Left cardiac atrium (tissue), 4 donors: ENCODE data around the gene AGBL3. TPM values are rescaled to one million over a fixed set of nuclear protein-coding genes. Genes with fewer than 3 reads are reported as not detected.
"Not testable (repeated sequence)": the region's sequence is repeated elsewhere in the genome, so short reads cannot be mapped to it uniquely, and the experiment has no call there.

ENCODE experiments used
- ATAC-seq, 2 donors: fragments of 200-7000 bp; cut with Tn5 transposase; one replicate each; pipeline ENCODE4 v1.9.1; 2020; ENCODE audit warnings: mild to moderate bottlenecking in 2 of 2, moderate library complexity in 2 of 2
- DNase-seq: peaks from one replicate; pipeline ENCODE4 v3.0.0-alpha.2; 2020
- intact Hi-C, 2 donors: fragments of 100-400 bp; cut with DNase I; formaldehyde crosslinking; loops; one replicate each; pipeline versions ENCODE4 v1.14.1 to v1.15.1; 2022 to 2023
- total RNA-seq, 2 donors: library from RNA; stranded (reverse); fragmentation: NEBNext Ultra II Directional; extraction: Animal tissue kit (Norgen Biotek cat#: 25700); gene quantifications; one replicate each; pipeline ENCODE4 v1.2.1, GENCODE V29; 2021
- donor health status: DM: no; HTN: yes; CAD: no.
- donor health status: DM: no; HTN: yes; CAD: no; lungs with severe emphysema.
- donor health status: DM: yes; HTN: yes; CAD: no.
- donor health status: Dilated cardiomyopathy.

The AGBL3 gene
- total RNA-seq, 2 donors from 2014 or later: 1.7 to 2.1 TPM

DNA sequence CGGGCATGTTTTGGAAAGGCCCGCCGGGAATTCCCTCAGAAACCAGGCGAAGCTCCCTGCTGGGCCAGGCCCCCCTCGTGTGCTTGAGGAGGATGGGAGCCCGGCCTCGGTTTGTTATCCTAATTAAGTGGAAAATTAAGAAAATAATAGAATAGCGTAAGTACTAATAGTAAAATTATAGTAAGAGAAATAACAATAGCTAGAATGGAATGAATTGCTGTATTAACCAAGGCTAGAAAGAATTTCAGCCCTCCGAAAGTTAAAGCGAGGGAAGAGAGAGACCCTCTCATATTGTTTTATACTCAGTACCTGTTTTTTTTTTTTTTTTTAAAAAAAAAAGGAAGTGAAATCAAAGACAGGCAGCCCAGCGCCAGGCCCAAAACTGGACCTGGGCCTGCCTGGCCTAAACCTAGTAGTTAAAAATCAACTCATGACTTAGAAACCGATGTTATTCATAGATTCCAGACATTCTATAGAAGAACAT is 184.7 kb downstream of the AGBL3 start:
- DNase-seq, ATAC-seq: not testable (repeated sequence)
- intact Hi-C loops: loop anchor here in 1 of 2 donors (2.0 to 10.0 kb wide), 2 partner anchors 184 to 496 kb away; partner anchors contain the start of gene AGBL3

DNA sequence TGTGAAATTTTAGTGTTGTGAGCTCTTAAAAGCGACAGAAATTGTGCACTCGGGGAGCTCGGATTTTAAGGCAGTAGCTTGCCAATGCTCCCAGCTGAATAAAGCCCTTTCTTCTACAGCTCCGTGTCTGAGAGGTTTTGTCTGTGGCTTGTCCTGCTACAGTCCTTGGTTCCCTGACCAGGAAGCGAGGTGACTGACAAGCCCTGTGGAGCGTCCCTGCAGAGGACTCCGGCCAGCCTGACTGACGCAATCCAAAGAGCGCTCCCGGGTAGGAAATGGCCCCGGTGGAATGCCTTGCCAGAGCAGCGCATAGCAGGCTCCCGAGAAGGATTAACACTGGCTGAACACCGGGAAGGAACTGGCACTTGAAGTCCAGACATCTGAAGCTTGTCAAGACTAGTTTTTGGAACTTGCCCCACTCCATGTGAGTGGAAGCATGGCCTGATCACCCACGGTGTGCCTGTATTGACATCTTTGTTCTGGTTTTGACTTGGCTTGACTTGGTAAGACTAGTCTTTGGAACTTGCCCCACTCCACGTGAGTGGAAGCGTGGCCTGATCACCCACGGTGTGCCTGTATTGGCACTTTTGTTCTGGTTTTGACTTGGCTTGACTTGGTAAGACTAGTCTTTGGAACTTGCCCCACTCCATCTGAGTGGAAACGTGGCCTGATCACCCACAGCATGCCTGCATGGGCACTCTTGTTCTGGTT is 185.4 kb downstream of the AGBL3 start:
- DNase-seq: peak; percentile 82
- intact Hi-C loops: loop anchor here in 1 of 2 donors (2.0 to 10.0 kb wide), 2 partner anchors 185 to 497 kb away; partner anchors contain the start of gene AGBL3
- ATAC-seq: peak; percentile 21 to 53

DNA sequence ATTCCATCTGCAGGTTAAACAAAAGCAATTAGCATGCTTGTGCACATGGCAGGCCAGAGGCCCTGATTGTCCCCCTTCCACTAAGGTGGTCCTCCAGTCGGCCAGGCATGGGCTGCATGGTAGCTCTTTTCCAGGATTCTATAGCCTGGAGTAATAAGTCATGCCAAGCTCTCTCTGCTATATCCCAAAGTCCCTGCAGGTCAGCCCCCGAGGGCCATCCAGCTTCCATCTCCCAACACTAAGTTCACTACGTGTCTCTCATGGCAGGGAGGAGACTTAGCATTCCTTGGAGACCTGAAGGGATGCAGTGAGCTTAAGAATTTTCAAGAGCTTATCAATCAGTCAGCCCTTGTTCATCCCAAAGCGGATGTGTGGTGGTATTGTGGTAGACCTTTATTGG is 187.6 kb downstream of the AGBL3 start:
- not testable (repeated sequence) for DNase-seq, ATAC-seq
- intact Hi-C loops: loop anchor here in 1 of 2 donors (10.0 kb wide), 1 partner anchor 499 kb away; no protein-coding TSS in a partner anchor

DNA sequence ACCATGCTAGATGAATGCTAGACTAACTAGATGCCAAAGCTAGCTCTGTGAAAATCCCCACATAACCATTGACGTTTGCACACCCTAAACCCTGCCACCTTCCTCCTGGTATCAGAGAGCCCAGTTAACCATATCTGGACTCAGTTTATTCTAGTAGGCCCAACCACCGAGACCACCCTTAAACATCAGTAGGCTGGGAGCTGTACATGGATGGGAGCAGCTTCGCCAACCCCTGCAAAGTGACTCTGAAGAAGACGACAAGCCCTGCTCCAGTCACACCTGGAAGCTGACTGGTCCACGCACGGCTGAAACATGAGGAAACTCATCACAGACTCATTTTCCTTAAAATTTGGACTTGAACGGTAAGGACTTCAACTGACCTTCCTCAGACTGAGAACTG is 188.6 kb downstream of the AGBL3 start:
- DNase-seq (no peak), ATAC-seq (no peak)
- intact Hi-C loops: loop anchor here in 1 of 2 donors (10.0 kb wide), 1 partner anchor 500 kb away; no protein-coding TSS in a partner anchor

DNA sequence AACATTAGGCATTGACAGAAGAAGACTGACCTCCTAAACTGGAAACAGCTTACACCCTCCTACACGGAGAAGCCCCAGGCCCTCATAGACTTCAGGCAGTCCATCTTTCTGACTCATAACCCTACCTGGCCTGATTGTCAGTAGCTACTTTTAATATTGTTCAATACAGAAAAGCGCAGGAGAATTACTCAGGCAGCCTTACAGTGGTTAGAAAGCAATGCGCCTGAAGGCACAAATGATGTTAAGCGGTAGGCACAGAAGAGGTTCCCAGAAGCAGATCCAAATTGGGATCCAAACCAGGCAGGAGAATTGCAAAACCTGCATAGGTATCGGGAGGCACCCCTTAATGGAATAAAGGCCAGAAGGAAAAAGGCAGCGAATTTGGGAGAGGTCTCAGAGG is 189.6 kb downstream of the AGBL3 start:
- ATAC-seq (no peak), DNase-seq (no peak)
- intact Hi-C loops: loop anchor here in 1 of 2 donors (10.0 kb wide), 1 partner anchor 501 kb away; no protein-coding TSS in a partner anchor

DNA sequence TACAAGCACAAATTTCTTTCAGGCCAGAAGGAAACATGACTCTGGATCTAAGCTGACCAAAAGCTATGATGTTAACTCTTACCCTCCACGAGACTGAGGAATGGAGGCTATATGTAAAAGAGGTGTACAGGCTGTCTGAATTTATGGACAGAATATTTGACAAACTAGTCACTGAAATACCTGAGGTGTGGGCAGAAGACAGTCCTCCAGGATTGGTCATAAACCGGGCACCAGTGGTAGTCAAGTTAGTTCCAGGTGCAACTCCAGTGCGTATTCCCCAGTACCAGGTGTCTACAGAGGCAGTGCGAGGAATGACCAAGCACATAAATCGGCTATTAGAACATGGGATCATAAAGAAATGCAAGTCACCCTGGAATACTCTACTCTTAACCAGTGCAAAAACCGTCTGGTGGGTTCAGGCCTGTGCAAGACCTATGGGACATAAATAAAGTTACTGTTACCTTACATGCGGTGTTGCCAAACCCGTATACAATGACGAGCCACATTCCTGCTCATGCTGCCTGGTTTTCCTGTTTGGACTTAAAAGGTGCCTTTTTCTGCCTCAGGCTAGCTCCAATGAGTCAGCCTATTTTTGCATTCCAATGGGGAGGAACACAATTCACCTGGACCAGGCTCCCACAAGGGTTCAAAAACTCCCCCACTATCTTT is 190.9 kb downstream of the AGBL3 start:
- intact Hi-C loops: loop anchor here in 1 of 2 donors (10.0 kb wide), 1 partner anchor 502 kb away; no protein-coding TSS in a partner anchor
- DNase-seq (no peak), ATAC-seq (no peak)

DNA sequence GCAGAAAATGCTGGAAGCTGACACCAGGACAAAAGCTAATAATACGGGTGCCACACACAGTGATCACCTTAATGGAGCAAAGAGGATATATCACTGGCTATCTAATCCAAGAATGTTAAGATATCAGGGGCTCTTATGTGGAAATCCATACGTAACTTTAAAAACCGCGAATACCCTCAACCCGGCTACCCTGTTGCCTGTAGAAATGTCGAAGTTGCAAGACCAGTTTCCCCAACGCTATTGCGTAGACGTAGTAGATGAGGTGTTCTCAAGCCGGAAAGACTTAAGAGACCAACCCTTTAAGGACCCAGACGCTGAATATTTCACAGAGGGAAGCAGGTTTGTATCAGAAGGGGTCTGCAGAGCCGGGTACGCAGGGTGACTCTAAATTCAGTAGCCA is 192.1 kb downstream of the AGBL3 start:
- intact Hi-C loops: loop anchor here in 1 of 2 donors (10.0 kb wide), 1 partner anchor 504 kb away; no protein-coding TSS in a partner anchor
- ATAC-seq (no peak), DNase-seq (no peak)

- ATAC-seq (no peak), DNase-seq (no peak)
- intact Hi-C loops: loop anchor here in 1 of 2 donors (10.0 kb wide), 1 partner anchor 505 kb away; no protein-coding TSS in a partner anchor
Measured at GRCh38 chr7:135179321-135179925, 193.1 kb downstream of the AGBL3 start.

GRCh38 chr7:135180122-135180521 is 193.8 kb downstream of the AGBL3 start:
- ATAC-seq: no peak
- intact Hi-C loops: no loop called here
- no peak for DNase-seq

DNA sequence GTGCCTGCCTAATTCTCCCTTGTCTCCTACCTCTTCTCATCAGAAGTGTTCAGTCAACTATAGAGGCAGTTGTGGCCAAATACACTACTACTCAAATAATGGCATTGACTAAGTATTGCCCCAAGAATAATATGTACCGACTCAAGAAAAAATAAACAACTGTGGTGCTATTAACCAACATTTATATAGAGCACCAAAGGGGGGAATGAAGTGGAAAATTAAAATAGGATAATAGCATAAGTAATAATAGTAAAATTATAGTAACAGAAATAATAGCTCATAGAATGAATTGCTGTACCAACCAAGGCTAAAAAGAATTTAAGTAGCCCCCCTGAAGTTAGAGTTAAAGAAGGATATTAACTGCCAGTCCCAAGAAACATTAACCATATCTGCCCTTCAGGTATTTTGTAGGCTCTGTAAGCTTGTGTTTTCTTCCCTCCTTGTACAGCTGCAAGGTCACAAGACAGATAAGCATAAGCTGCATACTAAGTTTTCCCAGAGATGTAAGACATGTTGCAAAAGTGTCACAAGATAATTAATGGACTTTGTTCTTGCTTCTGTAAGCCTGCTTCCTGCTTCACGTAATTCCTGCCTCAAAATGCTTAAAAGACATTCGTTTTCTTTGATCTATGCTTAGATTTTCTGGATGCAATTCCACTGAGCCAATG is 195.1 kb downstream of the AGBL3 start:
- no peak for ATAC-seq
- DNase-seq: no peak
- intact Hi-C loops: no loop called here

DNA sequence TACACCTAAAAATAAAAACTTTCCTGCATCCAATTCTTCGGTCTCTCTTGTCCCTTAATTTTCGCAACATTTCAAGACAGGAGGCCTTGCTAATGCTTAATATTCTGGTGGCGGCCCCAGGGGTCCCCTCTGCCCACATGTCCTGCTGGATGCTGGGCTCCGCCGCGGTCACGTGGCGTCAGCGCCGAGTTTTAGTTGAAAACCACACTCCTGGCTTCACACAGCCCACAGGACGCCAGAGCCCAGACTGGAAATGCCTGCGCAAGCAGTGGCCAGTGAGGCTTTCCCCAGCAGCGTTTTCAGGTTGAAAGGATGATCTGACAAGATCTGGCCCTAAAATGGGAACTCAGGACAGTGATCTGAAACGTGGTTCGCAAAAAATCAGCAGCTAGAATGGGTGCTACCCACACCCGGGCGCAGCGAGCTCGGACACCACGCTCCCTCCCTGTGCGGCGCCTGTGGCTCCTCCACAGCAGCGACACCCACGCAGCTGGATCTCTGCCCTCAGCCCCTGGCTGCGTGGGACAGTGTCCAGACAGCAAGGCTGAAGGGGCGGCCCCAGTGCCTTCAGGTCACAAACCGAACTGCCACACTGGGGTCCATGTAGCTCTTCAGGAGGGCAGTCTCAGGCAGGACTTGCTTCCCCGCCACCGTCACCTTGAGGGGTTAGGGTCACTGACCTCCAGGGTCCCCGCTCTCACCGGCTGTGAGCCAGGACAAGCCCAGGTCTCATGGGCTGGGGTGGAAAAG is 195.8 kb downstream of the AGBL3 start:
- DNase-seq: no peak
- intact Hi-C loops: no loop called here
- ATAC-seq: no peak

GRCh38 chr7:135183478-135183877 is 197.2 kb downstream of the AGBL3 start:
- ATAC-seq: no peak
- DNase-seq: no peak
- intact Hi-C loops: no loop called here

GRCh38 chr7:135184254-135184841 is 198.0 kb downstream of the AGBL3 start:
- no peak for ATAC-seq
- intact Hi-C loops: no loop called here
- no peak for DNase-seq

Other genes with a start within 250 kb of the AGBL3 start
- 100 to 1,000 TPM; 181 to 194 TPM for gene CALD1, start 206.9 kb upstream of the AGBL3 start, total RNA-seq
- gene TMEM140, start 161.6 kb downstream of the AGBL3 start, total RNA-seq: 10 to 100 TPM in 1 of 2 donors, 1 to 10 TPM in 1; 10.0 to 12.0 TPM
- gene CYREN, start 184.2 kb downstream of the AGBL3 start, total RNA-seq: 10 to 100 TPM; 25.9 to 28.8 TPM
- gene WDR91, start 225.0 kb downstream of the AGBL3 start, total RNA-seq: 1 to 10 TPM; 8.2 to 8.7 TPM
- gene STRA8, start 247.3 kb downstream of the AGBL3 start, total RNA-seq: not detected